HepG2 (cell line): ENCODE results near the gene UCKL1. TPM values are rescaled to one million over a fixed set of nuclear protein-coding genes. Genes with fewer than 3 reads are reported as not detected.

Source experiments
- BCL6 ChIP-seq: IDR thresholded peaks from 2 replicates; pipeline ENCODE4 v1.6.1; 2016; ENCODE audit warnings: missing genetic modification reagents, missing compliant biosample characterization
- BRD4 ChIP-seq: sonication (generic); formaldehyde crosslinking; IDR thresholded peaks from 2 replicates; pipeline ENCODE4 v1.4.0; 2020; ENCODE audit warnings: missing genetic modification reagents
- KLF9 ChIP-seq: IDR thresholded peaks from 2 replicates; pipeline ENCODE4 v1.6.1; 2016; ENCODE audit warnings: low read depth
- MAX ChIP-seq: IDR thresholded peaks from 2 replicates; pipeline ENCODE4 v1.6.1; 2012; ENCODE audit warnings: inconsistent platforms
- MXD1 ChIP-seq: sonication (generic); formaldehyde crosslinking; IDR thresholded peaks from 2 replicates; pipeline ENCODE4 v1.4.0; 2020; ENCODE audit warnings: mild to moderate bottlenecking, missing genetic modification reagents
- NAIF1 ChIP-seq: sonication (generic); formaldehyde crosslinking; IDR thresholded peaks from 2 replicates; pipeline ENCODE4 v1.5.0; 2020; ENCODE audit warnings: mild to moderate bottlenecking, missing genetic modification reagents, borderline replicate concordance
- PAX8 ChIP-seq: sonication (generic); formaldehyde crosslinking; IDR thresholded peaks from 2 replicates; pipeline ENCODE4 v1.8.0; 2022; ENCODE audit warnings: mild to moderate bottlenecking, missing genetic modification reagents, borderline replicate concordance
- PLRG1 ChIP-seq: fragments of 450-650 bp; conservative IDR thresholded peaks from 2 replicates; pipeline ENCODE4 v1.6.1; 2016
- RAD51 ChIP-seq: fragments of 450-650 bp; IDR thresholded peaks from 2 replicates; pipeline ENCODE4 v1.6.1; 2016; ENCODE audit warnings: borderline replicate concordance
- SALL1 ChIP-seq: sonication (generic); formaldehyde crosslinking; IDR thresholded peaks from 2 replicates; pipeline ENCODE4 v1.8.0; 2022; ENCODE audit warnings: mild to moderate bottlenecking, missing genetic modification reagents
- SIN3B ChIP-seq: fragments of 150-350 bp; IDR thresholded peaks from 2 replicates; pipeline ENCODE4 v1.6.1; 2014; ENCODE audit warnings: low read length
- SP140L ChIP-seq: sonication (generic); formaldehyde crosslinking; IDR thresholded peaks from 2 replicates; pipeline ENCODE4 v1.4.0; 2020; ENCODE audit warnings: missing genetic modification reagents, borderline replicate concordance
- U2AF1 ChIP-seq: fragments of 200-400 bp; formaldehyde crosslinking; optimal IDR thresholded peaks from 2 replicates; pipeline ENCODE3; 2017; ENCODE audit warnings: mild to moderate bottlenecking, low read depth, low read length
- ZBTB3 ChIP-seq: sonication (generic); formaldehyde crosslinking; IDR thresholded peaks from 2 replicates; pipeline ENCODE4 v1.4.0; 2020; ENCODE audit warnings: low read depth, mild to moderate bottlenecking, moderate library complexity, missing genetic modification reagents, borderline replicate concordance
- ZFP62 ChIP-seq: sonication (generic); formaldehyde crosslinking; IDR thresholded peaks from 2 replicates; pipeline ENCODE4 v1.4.0; 2020; ENCODE audit warnings: missing genetic modification reagents
- ZFX ChIP-seq: sonication (generic); formaldehyde crosslinking; IDR thresholded peaks from 2 replicates; pipeline ENCODE4 v1.4.0; 2020; ENCODE audit warnings: mild to moderate bottlenecking, low read depth, missing genetic modification reagents, moderate library complexity
- ZNF20 ChIP-seq: sonication (generic); formaldehyde crosslinking; IDR thresholded peaks from 2 replicates; pipeline ENCODE4 v1.4.0; 2020; ENCODE audit warnings: mild to moderate bottlenecking, moderate library complexity, missing genetic modification reagents
- ZNF275 ChIP-seq: sonication (generic); formaldehyde crosslinking; IDR thresholded peaks from 2 replicates; pipeline ENCODE4 v1.8.0; 2022; ENCODE audit warnings: missing genetic modification reagents, mild to moderate bottlenecking, inconsistent platforms, borderline replicate concordance
- ZNF562 ChIP-seq: sonication (generic); formaldehyde crosslinking; IDR thresholded peaks from 2 replicates; pipeline ENCODE4 v1.8.0; 2022; ENCODE audit warnings: missing genetic modification reagents, borderline replicate concordance
- ZNF687 ChIP-seq: sonication (generic); formaldehyde crosslinking; IDR thresholded peaks from 2 replicates; pipeline ENCODE4 v1.5.1; 2020; ENCODE audit warnings: mild to moderate bottlenecking, missing genetic modification reagents, moderate library complexity
- ZNF713 ChIP-seq: sonication (generic); formaldehyde crosslinking; IDR thresholded peaks from 2 replicates; pipeline ENCODE4 v1.4.0; 2020; ENCODE audit warnings: mild to moderate bottlenecking, missing genetic modification reagents
- ZNF792 ChIP-seq: IDR thresholded peaks from 2 replicates; pipeline ENCODE4 v1.6.1; 2016
- ZNF800 ChIP-seq: sonication (generic); formaldehyde crosslinking; IDR thresholded peaks from 2 replicates; pipeline ENCODE4 v1.4.0; 2020; ENCODE audit warnings: missing genetic modification reagents
- polyA plus RNA-seq, 8 experiments: library from polyadenylated mRNA; depleted of rRNA in 3 of 8; stranded (reverse) in 7 of 8; unstranded in 1 of 8; fragments of >200 nt; fragmentation: Illumina TruSeq in 4 of 8; extraction: Trizol in 4 of 8; gene quantifications; 2 replicates each; pipeline versions ENCODE4 v1.2.1 to v1.2.3, GENCODE V29; 2011 to 2016; ENCODE audit warnings: low read depth in 4 of 8, missing spikeins in 1 of 8, mixed read lengths in 1 of 8; ENCODE audit not compliant: insufficient read depth in 1 of 8
- total RNA-seq, 5 experiments: library from RNA; depleted of rRNA; stranded (reverse); fragments of >200 nt; fragmentation: Illumina TruSeq; extraction: Trizol; gene quantifications; 2 replicates each; pipeline ENCODE4 v1.2.3, GENCODE V29; 2016; ENCODE audit warnings: low read depth in 1 of 5

Gene UCKL1
- total and polyA plus RNA-seq, 2 of the 13 experiments (the other 11 are each of a cell fraction or from before 2014, with no cell fraction given), result 50.2 to 126 TPM

GRCh38 chr20:63955827-63956663, at the start of gene UCKL1 (continued):
- peak; percentile 97 for TF ChIP-seq ZNF687 (CRISPR knock-in tag)
- TF ChIP-seq SP140L (CRISPR knock-in tag), result peak; percentile 85
- TF ChIP-seq ZNF792 (CRISPR knock-in tag), result peak; percentile 97
- peak; percentile 99 for TF ChIP-seq PAX8
- TF ChIP-seq ZBTB3 (CRISPR knock-in tag), result peak; percentile 97
- no peak for TF ChIP-seq PLRG1
- TF ChIP-seq ZNF800 (CRISPR knock-in tag), result peak; percentile 92
- TF ChIP-seq SIN3B, result peak; percentile 57
- peak; percentile 98 for TF ChIP-seq ZNF20
- TF ChIP-seq MXD1 (CRISPR knock-in tag), result peak; percentile 97
- TF ChIP-seq ZNF562 (CRISPR knock-in tag), result peak; percentile 71; the same call in 1 of the 2 replicates
- TF ChIP-seq KLF9 (CRISPR knock-in tag), result peak; percentile 96
- TF ChIP-seq RAD51, result peak; percentile 43; the same call in 1 of the 2 replicates
- TF ChIP-seq ZFP62 (CRISPR knock-in tag), result peak; percentile 100
- TF ChIP-seq ZFX, result peak; percentile 100
- peak; percentile 93 for TF ChIP-seq MAX
- peak; percentile 97 for TF ChIP-seq ZNF713
- TF ChIP-seq BRD4 (CRISPR knock-in tag), result peak; percentile 100
- TF ChIP-seq U2AF1, result peak; percentile 96
- TF ChIP-seq NAIF1 (CRISPR knock-in tag), result 0 out of 2 replicates have a peak, but pooled peaks have one; percentile 56
- peak; percentile 77 for TF ChIP-seq BCL6
- peak; percentile 100 for TF ChIP-seq ZNF275
- peak; percentile 89 for TF ChIP-seq SALL1
